Islet of Langerhans (tissue), 1 donor: Measurements from ENCODE around the gene FLNA.
"Not testable (repeated sequence)": the region's sequence is repeated elsewhere in the genome, so short reads cannot be mapped to it uniquely, and the experiment has no call there.

Source experiments
- FAIRE-seq: peaks from one replicate; lab custom pipeline; 2011; peaks lifted over from hg19 to GRCh38; lab: Jason Lieb, UNC

Gene FLNA

GRCh38 chrX:154304846-154305245, 69.6 kb downstream of the FLNA start:
- FAIRE-seq, result no peak

- FAIRE-seq, result no peak
These were observed 71.0 kb downstream of the FLNA start for GRCh38 chrX:154303476-154303875.

GRCh38 chrX:154302998-154303397, 71.4 kb downstream of the FLNA start:
- not testable (repeated sequence) for FAIRE-seq

GRCh38 chrX:154300816-154301215, 73.6 kb downstream of the FLNA start:
- FAIRE-seq, result no peak
